B cell (primary cell): ENCODE data around the gene GOLGA8J. TPM values are rescaled to one million over a fixed set of nuclear protein-coding genes. Genes with fewer than 3 reads are reported as not detected.
"Not testable (repeated sequence)": the region's sequence is repeated elsewhere in the genome, so short reads cannot be mapped to it uniquely, and the experiment has no call there.

ENCODE experiments used
- ATAC-seq: fragments of 200-7000 bp; cut with Tn5 transposase; one replicate; pipeline ENCODE4 v1.10.0; 2021; ENCODE audit warnings: low read depth, mild to moderate bottlenecking, moderate number of reproducible peaks, moderate library complexity
- CTCF ChIA-PET: fragments of 350-600 bp; sonication (Branson Sonifier 250); formaldehyde crosslinking; loops from one replicate; lab custom pipeline; 2021; ENCODE audit warnings: antibody characterized with exemption, inconsistent platforms; lab: Charles Lee
- POLR2A ChIA-PET: fragments of 350-600 bp; sonication (Branson Sonifier 250); formaldehyde crosslinking; loops from one replicate; lab custom pipeline; 2021; ENCODE audit warnings: antibody characterized with exemption; lab: Charles Lee
- DNase-seq: peaks from one replicate; pipeline ENCODE4 v3.0.0; 2013
- H2AFZ ChIP-seq: 2 replicates; pipeline ENCODE4 v1.6.1; 2012; ENCODE audit warnings: mild to moderate bottlenecking, low read depth, low read length; ENCODE audit not compliant: insufficient read depth, poor library complexity, severe bottlenecking
- H3K27ac ChIP-seq, 2 donors: 1 replicate in 1 of 2; 2 replicates in 1 of 2; pipeline ENCODE4 v1.5.1; 2012 to 2013; ENCODE audit warnings: low read length in 2 of 2, mild to moderate bottlenecking in 2 of 2, moderate library complexity in 1 of 2
- H3K27me3 ChIP-seq, 4 experiments: fragments of 200-600 bp in 1 of 4; sonication (generic) in 1 of 4; replicated peaks in 1 of 4; 1 replicate in 2 of 4; 2 replicates in 2 of 4; pipeline versions ENCODE4 v1.6.1 to v1.7.0; 2013 to 2016; ENCODE audit warnings: low read length in 3 of 4, mild to moderate bottlenecking in 2 of 4, mixed read lengths in 1 of 4, moderate library complexity in 1 of 4; ENCODE audit not compliant: insufficient read depth in 4 of 4, control insufficient read depth in 3 of 4; ENCODE audit errors: control extremely low read depth in 1 of 4
- H3K36me3 ChIP-seq, 2 experiments: replicated peaks in 1 of 2; 1 replicate in 1 of 2; 2 replicates in 1 of 2; pipeline versions ENCODE4 v1.6.1 to v1.7.1; 2013; ENCODE audit warnings: low read length in 1 of 2; ENCODE audit not compliant: insufficient read depth in 2 of 2, control insufficient read depth in 1 of 2; ENCODE audit errors: control extremely low read depth in 1 of 2, extremely low read depth in 1 of 2
- H3K4me1 ChIP-seq, 2 donors: fragments of 200-600 bp in 1 of 2; sonication (generic) in 1 of 2; 1 replicate in 1 of 2; 2 replicates in 1 of 2; pipeline versions ENCODE4 v1.5.1 to v1.6.1; 2013 to 2017; ENCODE audit warnings: low read length in 2 of 2; ENCODE audit not compliant: control insufficient read depth in 2 of 2, insufficient read depth in 2 of 2
- H3K4me2 ChIP-seq: replicated peaks from 2 replicates; pipeline ENCODE3; 2012; ENCODE audit warnings: mild to moderate bottlenecking, low read depth, low read length; ENCODE audit not compliant: poor library complexity, severe bottlenecking
- H3K4me3 ChIP-seq, 5 experiments: fragments of 200-600 bp in 1 of 5; sonication (generic) in 1 of 5; 1 replicate in 3 of 5; 2 replicates in 2 of 5; pipeline versions ENCODE4 v1.5.1 to v1.7.0; 2011 to 2016; ENCODE audit warnings: low read length in 4 of 5, mild to moderate bottlenecking in 4 of 5, low read depth in 2 of 5, control low read depth in 1 of 5, moderate library complexity in 1 of 5; ENCODE audit not compliant: insufficient read depth in 1 of 5; ENCODE audit errors: control extremely low read depth in 1 of 5, extremely low read depth in 1 of 5
- H3K79me2 ChIP-seq: fragments of 200-600 bp; sonication (generic); one replicate; pipeline ENCODE4 v1.6.0; 2016; ENCODE audit warnings: low read length; ENCODE audit not compliant: control insufficient read depth, insufficient read depth
- H3K9ac ChIP-seq: fragments of 200-600 bp; sonication (generic); 2 replicates; pipeline ENCODE4 v1.6.1; 2017; ENCODE audit warnings: mild to moderate bottlenecking, low read length, moderate library complexity
- H3K9me3 ChIP-seq, 3 donors: one replicate each; pipeline versions ENCODE4 v1.6.1 to v1.7.1; 2013; ENCODE audit warnings: low read length in 2 of 3; ENCODE audit not compliant: control insufficient read depth in 2 of 3, insufficient read depth in 1 of 3; ENCODE audit errors: control extremely low read depth in 1 of 3
- H4K20me1 ChIP-seq: 2 replicates; pipeline ENCODE4 v1.6.0; 2012; ENCODE audit warnings: mild to moderate bottlenecking, low read length; ENCODE audit not compliant: insufficient read depth, control insufficient read depth, poor library complexity, severe bottlenecking
- H3K27ac Mint-ChIP-seq: one replicate; pipeline ENCODE4 v1.8.0; 2021; ENCODE audit warnings: mixed read lengths
- H3K27me3 Mint-ChIP-seq: one replicate; pipeline ENCODE4 v1.8.0; 2021; ENCODE audit warnings: mixed read lengths
- H3K4me1 Mint-ChIP-seq: one replicate; pipeline ENCODE4 v1.8.0; 2021; ENCODE audit warnings: mixed read lengths
- H3K4me3 Mint-ChIP-seq: one replicate; pipeline ENCODE4 v1.8.0; 2021; ENCODE audit warnings: mixed read lengths
- H3K9me3 Mint-ChIP-seq: one replicate; pipeline ENCODE4 v1.8.0; 2022; ENCODE audit warnings: mixed read lengths; ENCODE audit not compliant: insufficient read depth
- EZH2 ChIP-seq: IDR thresholded peaks from 2 replicates; pipeline ENCODE4 v1.6.1; 2012; ENCODE audit warnings: borderline replicate concordance, low read depth, mild to moderate bottlenecking, moderate library complexity, low read length; ENCODE audit not compliant: insufficient read depth, poor library complexity, severe bottlenecking
- WGBS: methylation state at CpG from one replicate; pipeline ENCODE4 v1.1.5; 2013; ENCODE audit warnings: missing lambda C conversion rate; ENCODE audit not compliant: insufficient coverage; 5-methylcytosine and 5-hydroxymethylcytosine counted together
- intact Hi-C: fragments of 100-400 bp; cut with micrococcal nuclease; formaldehyde crosslinking; loops from one replicate; pipeline ENCODE4 v1.10.0; 2022
- polyA plus RNA-seq: library from polyadenylated mRNA; depleted of rRNA; stranded (reverse); fragments of >200 nt; gene quantifications from 2 replicates; pipeline ENCODE4 v1.2.3, GENCODE V29; 2012
- total RNA-seq, 2 donors: library from RNA; stranded (reverse); fragments of 120-200 nt in 1 of 2; gene quantifications; 1 replicate in 1 of 2; 2 replicates in 1 of 2; pipeline versions ENCODE4 v1.2.3 to v1.2.4, GENCODE V29; 2013 to 2022
- TF ChIP-seq, protein P1 (sequence below): fragments of 200-600 bp; IDR thresholded peaks from one replicate; pipeline ENCODE4 v1.8.0; 2022; ENCODE audit warnings: antibody characterized with exemption, mild to moderate bottlenecking

GOLGA8J gene
- total and polyA plus RNA-seq, 2 donors (not counting 1 experiment from before 2014, with no cell fraction given), result not detected

DNA sequence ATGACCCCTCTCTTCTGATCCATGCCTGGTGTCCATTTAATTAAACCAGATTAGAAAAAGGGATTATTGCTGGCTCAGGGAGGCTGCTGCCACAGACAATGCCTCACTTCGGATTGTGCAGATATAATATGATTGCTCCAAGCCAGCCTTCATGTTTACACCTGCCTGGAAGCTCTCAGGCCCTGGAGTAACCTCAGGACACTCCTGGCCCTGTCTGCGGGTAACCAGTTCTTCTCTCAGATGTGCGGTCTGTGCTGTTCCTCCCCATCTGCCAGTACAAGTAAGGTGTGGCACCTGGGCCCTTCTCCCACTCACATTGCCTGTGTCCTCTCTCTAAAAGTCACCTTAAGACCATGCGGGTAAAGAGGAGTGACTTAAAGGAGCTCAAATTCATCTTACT, 8.8 kb upstream of the GOLGA8J start:
- 81% methylated on average over 2 of the region's 4 CpGs for WGBS
- Histone ChIP-seq H3K27ac (no peak overlapping the region), H3K4me3 (no peak overlapping the region), H3K27me3 (no peaks in the 10 kb centered on the region), H3K4me1 (no peaks in the 10 kb centered on the region), H2AFZ (no peak overlapping the region), H3K36me3 (no peaks in the 10 kb centered on the region), H3K9me3 (no peaks in the 10 kb centered on the region), H3K4me2 (no peak overlapping the region), H4K20me1 (no peaks in the 10 kb centered on the region), H3K79me2 (no peaks in the 10 kb centered on the region), H3K9ac (no peak overlapping the region)
- H3K9me3 Mint-ChIP-seq, result no peaks in the 10 kb centered on the region
- CTCF ChIA-PET, result no interaction called here
- intact Hi-C loops, result no loop called here
- H3K4me3 Mint-ChIP-seq, result no peak overlapping the region
- ATAC-seq (no peak), DNase-seq (no peak)
- POLR2A ChIA-PET, result no interaction called here
- peaks cover 4% of the 10 kb centered on the region for H3K27me3 Mint-ChIP-seq
- H3K27ac Mint-ChIP-seq, result no peak overlapping the region
- TF ChIP-seq, protein P1, sequence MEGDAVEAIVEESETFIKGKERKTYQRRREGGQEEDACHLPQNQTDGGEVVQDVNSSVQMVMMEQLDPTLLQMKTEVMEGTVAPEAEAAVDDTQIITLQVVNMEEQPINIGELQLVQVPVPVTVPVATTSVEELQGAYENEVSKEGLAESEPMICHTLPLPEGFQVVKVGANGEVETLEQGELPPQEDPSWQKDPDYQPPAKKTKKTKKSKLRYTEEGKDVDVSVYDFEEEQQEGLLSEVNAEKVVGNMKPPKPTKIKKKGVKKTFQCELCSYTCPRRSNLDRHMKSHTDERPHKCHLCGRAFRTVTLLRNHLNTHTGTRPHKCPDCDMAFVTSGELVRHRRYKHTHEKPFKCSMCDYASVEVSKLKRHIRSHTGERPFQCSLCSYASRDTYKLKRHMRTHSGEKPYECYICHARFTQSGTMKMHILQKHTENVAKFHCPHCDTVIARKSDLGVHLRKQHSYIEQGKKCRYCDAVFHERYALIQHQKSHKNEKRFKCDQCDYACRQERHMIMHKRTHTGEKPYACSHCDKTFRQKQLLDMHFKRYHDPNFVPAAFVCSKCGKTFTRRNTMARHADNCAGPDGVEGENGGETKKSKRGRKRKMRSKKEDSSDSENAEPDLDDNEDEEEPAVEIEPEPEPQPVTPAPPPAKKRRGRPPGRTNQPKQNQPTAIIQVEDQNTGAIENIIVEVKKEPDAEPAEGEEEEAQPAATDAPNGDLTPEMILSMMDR, result no peak
- no peak for TF ChIP-seq EZH2
- H3K4me1 Mint-ChIP-seq, result no peaks in the 10 kb centered on the region

DNA sequence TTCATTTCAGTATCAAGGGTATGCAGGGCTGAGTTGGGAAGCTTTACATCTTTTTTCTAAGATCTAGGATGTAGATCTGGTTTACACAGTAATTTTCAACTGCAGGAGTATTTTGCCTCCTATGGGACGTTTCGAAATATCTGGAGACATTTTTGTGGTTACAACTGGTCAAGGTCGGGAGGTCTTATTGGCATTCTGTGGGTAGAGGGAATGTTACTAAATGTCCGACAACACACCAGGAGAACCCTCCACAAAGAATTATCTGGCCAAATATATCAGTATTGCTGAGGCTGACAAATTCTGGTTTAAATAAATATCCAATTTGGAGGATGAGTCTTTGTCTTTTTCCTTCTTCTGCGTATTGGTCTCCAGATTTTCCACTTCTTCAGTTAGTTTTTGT, 1.9 kb upstream of the GOLGA8J start:
- DNase-seq, H3K27me3 ChIP-seq, intact Hi-C loops, H3K27ac Mint-ChIP-seq, CTCF ChIA-PET, H2AFZ ChIP-seq, H3K9me3 Mint-ChIP-seq, ATAC-seq, H3K9me3 ChIP-seq, H3K4me3 ChIP-seq, H4K20me1 ChIP-seq, H3K79me2 ChIP-seq, H3K4me1 Mint-ChIP-seq, H3K4me2 ChIP-seq, H3K36me3 ChIP-seq, H3K27me3 Mint-ChIP-seq, H3K27ac ChIP-seq, H3K4me3 Mint-ChIP-seq, H3K4me1 ChIP-seq, H3K9ac ChIP-seq, POLR2A ChIA-PET: not testable (repeated sequence)
- WGBS, result no CpG with 5 or more reads among the region's 5 CpGs

DNA sequence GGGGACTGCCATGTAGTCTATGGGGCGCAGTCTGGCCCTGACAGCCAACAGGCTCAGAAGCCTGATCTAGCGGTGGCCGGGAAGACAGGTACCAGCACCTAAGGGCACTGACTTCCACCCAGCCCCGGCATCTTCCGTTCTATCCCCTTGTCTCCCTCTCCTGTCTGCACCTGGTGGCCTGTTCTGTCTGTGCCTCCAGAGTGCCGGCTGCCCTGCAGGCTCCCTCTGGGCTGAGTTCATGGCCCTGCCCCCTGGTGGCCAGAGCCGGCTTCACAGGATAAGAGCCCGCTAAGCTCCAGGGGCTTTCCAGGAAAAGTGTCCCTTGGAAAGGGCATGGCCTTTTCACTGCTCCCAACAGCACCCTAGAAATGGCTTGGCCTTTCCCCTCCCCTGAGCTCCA, 15.1 kb downstream of the GOLGA8J start:
- POLR2A ChIA-PET, CTCF ChIA-PET, H3K27ac Mint-ChIP-seq, H3K27ac ChIP-seq, H3K27me3 ChIP-seq, H3K36me3 ChIP-seq, H3K4me2 ChIP-seq, intact Hi-C loops, H2AFZ ChIP-seq, H3K9me3 Mint-ChIP-seq, H4K20me1 ChIP-seq, H3K9ac ChIP-seq, H3K4me3 ChIP-seq, H3K4me3 Mint-ChIP-seq, H3K9me3 ChIP-seq, H3K4me1 Mint-ChIP-seq, H3K4me1 ChIP-seq, DNase-seq, H3K27me3 Mint-ChIP-seq, H3K79me2 ChIP-seq: not testable (repeated sequence)
- WGBS, result no CpG with 5 or more reads among the region's 8 CpGs
- peak; percentile 67 for ATAC-seq
